ENCODE results near the gene C3orf52. TPM values are rescaled to one million over a fixed set of nuclear protein-coding genes. Genes with fewer than 3 reads are reported as not detected.

The C3orf52 gene
- total and polyA plus RNA-seq, 2 donors (not counting 1 experiment from before 2014, with no cell fraction given), result 1.5 to 1.8 TPM

- Histone ChIP-seq H3K9ac (ENCODE audit: insufficient read depth, low read length) (no peak overlapping the region), H3K9me3 (ENCODE audit: control insufficient read depth, insufficient read depth, low read depth, low read length) (no peaks in the 10 kb centered on the region)
These were observed 31.8 kb downstream of the C3orf52 start for GRCh38 chr3:112117841-112118571.

GRCh38 chr3:112119962-112120836 is 34.0 kb downstream of the C3orf52 start:
- no peaks in the 10 kb centered on the region for H3K9me3 ChIP-seq (ENCODE audit: control insufficient read depth, insufficient read depth, low read depth, low read length)
- H3K79me2 ChIP-seq (ENCODE audit: control insufficient read depth, insufficient read depth, low read length), result no peaks in the 10 kb centered on the region
- no peak overlapping the region for H2AFZ ChIP-seq (ENCODE audit: low read length)
- H3K27ac ChIP-seq (ENCODE audit: insufficient read depth, low read length), result no peak overlapping the region
- no peak overlapping the region for H3K9ac ChIP-seq (ENCODE audit: insufficient read depth, low read length)
- no peak for TF ChIP-seq CTCF (conservative IDR thresholded peaks at IDR 0.05 in 1 of 2, IDR thresholded peaks at IDR 0.05 in 1 of 2; ENCODE audit: low read depth in 1 of 2, low read length in 2 of 2)
- TF ChIP-seq EZH2 (IDR thresholded peaks at IDR 0.05; ENCODE audit: low read length, missing control alignments), result no peak
- no peaks in the 10 kb centered on the region for H3K27me3 ChIP-seq (ENCODE audit: control insufficient read depth, insufficient read depth, low read length)
- H3K4me1 ChIP-seq (ENCODE audit: control insufficient read depth, extremely low read depth, insufficient read depth, low read length), result no peaks in the 10 kb centered on the region
- no peaks in the 10 kb centered on the region for H4K20me1 ChIP-seq (ENCODE audit: control insufficient read depth, extremely low read depth, insufficient read depth, low read length)
- no peak overlapping the region for H3K4me2 ChIP-seq (ENCODE audit: extremely low read depth, insufficient read depth, low read length)
- no peaks in the 10 kb centered on the region for H3K36me3 ChIP-seq (ENCODE audit: control insufficient read depth, insufficient read depth, low read length)
- DNase-seq (ENCODE audit: low read depth in 2 of 2), result no peak
- H3K4me3 ChIP-seq (replicated peaks in 1 of 4; ENCODE audit: control extremely low read depth in 1 of 4, insufficient read depth in 1 of 4, low read depth in 3 of 4, low read length in 4 of 4), result no peak overlapping the region

More at GRCh38 chr3:112117841-112118571, 31.8 kb downstream of the C3orf52 start:
- H2AFZ ChIP-seq (ENCODE audit: low read length), result no peak overlapping the region
- no peak for DNase-seq (ENCODE audit: low read depth in 2 of 2)
- no peaks in the 10 kb centered on the region for H3K4me1 ChIP-seq (ENCODE audit: control insufficient read depth, extremely low read depth, insufficient read depth, low read length)
- H4K20me1 ChIP-seq (ENCODE audit: control insufficient read depth, extremely low read depth, insufficient read depth, low read length), result no peaks in the 10 kb centered on the region
- TF ChIP-seq EZH2 (IDR thresholded peaks at IDR 0.05; ENCODE audit: low read length, missing control alignments), result no peak
- no peak for TF ChIP-seq CTCF (conservative IDR thresholded peaks at IDR 0.05 in 1 of 2, IDR thresholded peaks at IDR 0.05 in 1 of 2; ENCODE audit: low read depth in 1 of 2, low read length in 2 of 2)
- no peaks in the 10 kb centered on the region for H3K79me2 ChIP-seq (ENCODE audit: control insufficient read depth, insufficient read depth, low read length)
- H3K27me3 ChIP-seq (ENCODE audit: control insufficient read depth, insufficient read depth, low read length), result no peaks in the 10 kb centered on the region
- no peak overlapping the region for H3K27ac ChIP-seq (ENCODE audit: insufficient read depth, low read length)
- H3K4me2 ChIP-seq (ENCODE audit: extremely low read depth, insufficient read depth, low read length), result no peak overlapping the region
- no peak overlapping the region for H3K4me3 ChIP-seq (replicated peaks in 1 of 4; ENCODE audit: control extremely low read depth in 1 of 4, insufficient read depth in 1 of 4, low read depth in 3 of 4, low read length in 4 of 4)
- H3K36me3 ChIP-seq (ENCODE audit: control insufficient read depth, insufficient read depth, low read length), result no peaks in the 10 kb centered on the region

Measured in fibroblast of lung (primary cell).